Nephron (organoid): ENCODE results near the gene WDPCP.
"Not testable (repeated sequence)": the region's sequence is repeated elsewhere in the genome, so short reads cannot be mapped to it uniquely, and the experiment has no call there.

Experiments used
- H3K27ac Mint-ChIP-seq, 3 experiments: 2 replicates each; pipeline ENCODE4 v1.8.0; 2020; ENCODE audit warnings: mixed read lengths in 3 of 3, mild to moderate bottlenecking in 2 of 3, moderate library complexity in 1 of 3
- H3K27me3 Mint-ChIP-seq: 2 replicates; pipeline ENCODE4 v1.8.0; 2021; ENCODE audit warnings: low read depth, mild to moderate bottlenecking, moderate library complexity, mixed read lengths
- H3K36me3 Mint-ChIP-seq: 2 replicates; pipeline ENCODE4 v1.8.0; 2020; ENCODE audit warnings: low read depth, mixed read lengths
- H3K4me1 Mint-ChIP-seq: 2 replicates; pipeline ENCODE4 v1.8.0; 2020; ENCODE audit warnings: mixed read lengths
- H3K4me3 Mint-ChIP-seq, 3 experiments: 2 replicates each; pipeline ENCODE4 v1.8.0; 2020; ENCODE audit warnings: mild to moderate bottlenecking in 3 of 3, mixed read lengths in 3 of 3, moderate library complexity in 2 of 3
- H3K9me3 Mint-ChIP-seq: 2 replicates; pipeline ENCODE4 v1.8.0; 2020; ENCODE audit warnings: mixed read lengths
- CTCF ChIP-seq, 3 experiments: fragments of 200-600 bp; sonication (generic); IDR thresholded peaks; one replicate each; pipeline ENCODE4 v1.5.0; 2021; ENCODE audit warnings: antibody characterized with exemption in 3 of 3; ENCODE audit not compliant: unreplicated experiment in 3 of 3

WDPCP gene

DNA sequence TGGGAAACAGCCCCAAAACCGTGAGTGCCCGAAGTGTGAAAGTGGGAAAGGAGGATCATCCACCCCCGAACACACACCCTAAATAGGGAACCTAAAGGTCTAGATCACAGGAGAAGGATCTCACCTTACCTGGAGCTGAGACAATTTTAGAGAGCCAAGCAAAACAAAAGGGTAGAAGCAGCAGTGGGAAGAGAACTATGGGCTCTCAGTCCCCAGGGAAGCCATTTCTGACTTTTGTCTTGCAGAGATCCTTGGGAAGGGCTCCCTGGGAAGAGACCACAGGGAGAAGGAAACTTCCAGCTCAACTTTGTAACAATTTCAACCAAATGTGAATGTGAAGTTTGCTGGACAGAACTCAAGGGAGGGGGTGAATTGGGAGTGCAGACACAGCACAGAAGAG, 110.6 kb downstream of the WDPCP start:
- Mint-ChIP-seq H3K36me3 (peaks cover 7% of the 10 kb centered on the region), H3K9me3 (peaks cover 8% of the 10 kb centered on the region), H3K27ac (no peak overlapping the region), H3K4me3 (no peak overlapping the region), H3K27me3 (no peaks in the 10 kb centered on the region), H3K4me1 (no peaks in the 10 kb centered on the region)
- TF ChIP-seq CTCF (IDR thresholded peaks at IDR 0.05; ENCODE audit: unreplicated experiment in 3 of 3) = no peak

DNA sequence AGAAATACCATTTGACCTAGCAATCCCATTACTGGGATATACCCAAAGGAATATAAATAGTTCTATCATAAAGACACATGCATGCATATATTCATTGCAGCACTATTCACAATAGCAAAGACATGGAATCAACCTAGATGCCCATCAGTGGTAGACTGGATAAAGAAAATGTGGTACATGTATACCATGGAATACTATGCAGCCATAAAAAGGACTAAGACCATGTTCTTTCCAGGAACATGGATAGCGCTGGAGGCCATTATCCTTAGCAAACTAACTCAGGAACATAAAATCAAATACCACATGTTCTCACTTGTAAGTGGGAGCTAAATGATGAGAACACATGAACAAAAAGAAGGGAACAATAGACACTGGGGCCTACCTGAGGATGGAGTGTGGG, 119.0 kb downstream of the WDPCP start:
- H3K4me1 Mint-ChIP-seq, H3K27ac Mint-ChIP-seq, H3K27me3 Mint-ChIP-seq, H3K4me3 Mint-ChIP-seq: not testable (repeated sequence)
- peaks cover 14% of the 10 kb centered on the region for H3K9me3 Mint-ChIP-seq
- peaks cover 25% of the 10 kb centered on the region for H3K36me3 Mint-ChIP-seq

DNA sequence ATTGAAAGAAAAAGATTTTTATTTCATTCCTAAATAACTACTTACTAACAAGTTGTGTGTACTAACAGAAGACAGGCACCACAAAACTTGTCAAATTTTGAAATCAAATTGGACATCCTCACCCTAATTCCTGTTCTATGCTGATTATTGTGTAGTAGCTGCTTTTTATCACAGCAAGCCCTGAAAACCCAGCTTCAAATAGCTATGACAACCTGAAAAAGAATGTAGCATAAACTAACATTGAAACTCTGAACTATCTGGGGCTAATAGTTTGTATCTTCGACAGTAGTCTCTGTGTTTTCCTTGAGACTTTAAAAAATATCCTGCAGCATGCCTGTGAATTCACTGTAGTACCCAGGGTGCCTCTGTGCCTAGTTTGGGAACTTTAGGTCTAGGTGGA, 122.6 kb downstream of the WDPCP start:
- no peaks in the 10 kb centered on the region for H3K27me3 Mint-ChIP-seq
- no peak for TF ChIP-seq CTCF (IDR thresholded peaks at IDR 0.05; ENCODE audit: unreplicated experiment in 3 of 3)
- H3K36me3 Mint-ChIP-seq = peaks cover 56% of the 10 kb centered on the region
- peaks cover 24% of the 10 kb centered on the region for H3K9me3 Mint-ChIP-seq
- no peak overlapping the region for H3K27ac Mint-ChIP-seq
- no peak overlapping the region for H3K4me3 Mint-ChIP-seq
- H3K4me1 Mint-ChIP-seq = no peaks in the 10 kb centered on the region

- H3K27me3 Mint-ChIP-seq = no peaks in the 10 kb centered on the region
- H3K9me3 Mint-ChIP-seq = peaks cover 32% of the 10 kb centered on the region
- no peak for TF ChIP-seq CTCF (IDR thresholded peaks at IDR 0.05; ENCODE audit: unreplicated experiment in 3 of 3)
- no peak overlapping the region for H3K4me3 Mint-ChIP-seq
- no peaks in the 10 kb centered on the region for H3K4me1 Mint-ChIP-seq
- no peak overlapping the region for H3K27ac Mint-ChIP-seq
- peaks cover 62% of the 10 kb centered on the region for H3K36me3 Mint-ChIP-seq
Observed at GRCh38 chr2:63463142-63463541, 125.1 kb downstream of the WDPCP start.

- Mint-ChIP-seq H3K27ac (no peak overlapping the region), H3K9me3 (peaks cover 10% of the 10 kb centered on the region), H3K36me3 (peaks cover 9% of the 10 kb centered on the region), H3K4me1 (no peaks in the 10 kb centered on the region), H3K4me3 (no peak overlapping the region), H3K27me3 (no peaks in the 10 kb centered on the region)
- TF ChIP-seq CTCF (IDR thresholded peaks at IDR 0.05; ENCODE audit: unreplicated experiment in 3 of 3) = no peak
Observed at GRCh38 chr2:63446658-63447057, 141.6 kb downstream of the WDPCP start.

- H3K4me3 Mint-ChIP-seq = no peak overlapping the region
- no peaks in the 10 kb centered on the region for H3K27me3 Mint-ChIP-seq
- no peaks in the 10 kb centered on the region for H3K9me3 Mint-ChIP-seq
- TF ChIP-seq CTCF (IDR thresholded peaks at IDR 0.05; ENCODE audit: unreplicated experiment in 3 of 3) = no peak
- H3K27ac Mint-ChIP-seq = no peak overlapping the region
- H3K4me1 Mint-ChIP-seq = no peaks in the 10 kb centered on the region
- no peaks in the 10 kb centered on the region for H3K36me3 Mint-ChIP-seq
Observed at GRCh38 chr2:63444565-63445288, 143.6 kb downstream of the WDPCP start.
